K562 (cell line): ENCODE measurements around the gene LAG3. TPM values are rescaled to one million over a fixed set of nuclear protein-coding genes. Genes with fewer than 3 reads are reported as not detected.

Source experiments
- ATAC-seq: fragments of 200-7000 bp; cut with Tn5 transposase; 3 replicates; pipeline ENCODE4 v1.9.1; 2020; ENCODE audit warnings: moderate library complexity
- BruUV-seq: library from RNA; stranded (reverse); fragments of 400-500 nt; replicated peaks from 2 replicates; lab custom pipeline; 2021; lab: Mats Ljungman, UMichigan
- CTCF ChIA-PET: fragments of 300-600 bp; formaldehyde crosslinking; extraction: SDS; loops from one replicate; lab custom pipeline; 2021; ENCODE audit warnings: low intra/inter-chr PET ratio; lab: Yijun Ruan, JAX
- POLR2A ChIA-PET: fragments of 300-600, 350-650 bp; sonication (Branson Sonifier 250); formaldehyde crosslinking; extraction: SDS; loops from one replicate; lab custom pipeline; 2021; ENCODE audit warnings: antibody characterized with exemption, inconsistent platforms; lab: Yijun Ruan, JAX
- DNase-seq, 4 experiments: peaks; one replicate each; pipeline versions ENCODE4 v3.0.0 to v3.0.0-alpha.2; 2011 to 2018; ENCODE audit warnings: low spot score in 3 of 4, mixed read lengths in 3 of 4; ENCODE audit errors: extremely low read depth in 1 of 4
- FAIRE-seq: peaks from 2 replicates; lab custom pipeline; 2011; peaks lifted over from hg19 to GRCh38; lab: Jason Lieb, UNC
- H2AFZ ChIP-seq: 2 replicates; pipeline ENCODE4 v1.6.0; 2011; ENCODE audit warnings: low read depth, low read length, control low read depth, inconsistent platforms
- H3K27ac ChIP-seq: fragments of 200-600 bp; 3 replicates; pipeline ENCODE4 v1.8.0; 2011; ENCODE audit warnings: low read depth, mild to moderate bottlenecking, control low read depth, inconsistent platforms, low read length, moderate library complexity, mixed read lengths; ENCODE audit errors: extremely low read depth
- H3K27me3 ChIP-seq, 2 experiments: fragments of 300-600 bp in 1 of 2; 2 replicates in 1 of 2; 3 replicates in 1 of 2; pipeline versions ENCODE4 v1.6.0 to v1.8.0; 2011; ENCODE audit warnings: inconsistent platforms in 2 of 2, low read length in 2 of 2, mild to moderate bottlenecking in 1 of 2, mixed read lengths in 1 of 2, moderate library complexity in 1 of 2; ENCODE audit not compliant: control insufficient read depth in 2 of 2, insufficient read depth in 2 of 2
- H3K36me3 ChIP-seq: fragments of 300-600 bp; 3 replicates; pipeline ENCODE4 v1.8.0; 2011; ENCODE audit warnings: mild to moderate bottlenecking, low read length, inconsistent platforms; ENCODE audit not compliant: control insufficient read depth, insufficient read depth
- H3K4me1 ChIP-seq, 2 experiments: fragments of 200-600 bp in 1 of 2; replicated peaks in 1 of 2; 2 replicates in 1 of 2; 3 replicates in 1 of 2; pipeline versions ENCODE4 v1.5.1 to v1.8.0; 2011; ENCODE audit warnings: inconsistent platforms in 2 of 2, low read length in 2 of 2, mild to moderate bottlenecking in 1 of 2, mixed read lengths in 1 of 2, moderate library complexity in 1 of 2; ENCODE audit not compliant: control insufficient read depth in 2 of 2, insufficient read depth in 2 of 2
- H3K4me2 ChIP-seq: 2 replicates; pipeline ENCODE4 v1.6.1; 2011; ENCODE audit warnings: low read length, control low read depth, inconsistent platforms, mixed read lengths; ENCODE audit not compliant: insufficient read depth
- H3K4me3 ChIP-seq: fragments of 200-600 bp; sonication (generic), shearing (Covaris generic); 2 replicates; pipeline ENCODE4 v1.5.1; 2016; ENCODE audit warnings: control low read depth, inconsistent platforms
- H3K79me2 ChIP-seq: fragments of 200-600 bp; 3 replicates; pipeline ENCODE4 v1.8.0; 2011; ENCODE audit warnings: low read length, inconsistent platforms; ENCODE audit not compliant: control insufficient read depth, insufficient read depth
- H3K9ac ChIP-seq, 2 experiments: 2 replicates each; pipeline versions ENCODE4 v1.6.0 to v1.6.1; 2011; ENCODE audit warnings: low read depth in 2 of 2, low read length in 2 of 2, control low read depth in 1 of 2, inconsistent platforms in 1 of 2, mild to moderate bottlenecking in 1 of 2, mixed read lengths in 1 of 2; ENCODE audit not compliant: insufficient read depth in 1 of 2
- H3K9me1 ChIP-seq: one replicate; pipeline ENCODE4 v1.6.0; 2011; ENCODE audit warnings: inconsistent platforms, mild to moderate bottlenecking, low read length, moderate library complexity; ENCODE audit not compliant: control insufficient read depth, insufficient read depth
- H3K9me3 ChIP-seq: replicated peaks from 2 replicates; pipeline ENCODE4 v1.5.1; 2011; ENCODE audit warnings: low read depth, low read length, inconsistent platforms; ENCODE audit not compliant: control insufficient read depth, insufficient read depth
- H4K20me1 ChIP-seq: replicated peaks from 2 replicates; pipeline ENCODE4 v1.6.1; 2011; ENCODE audit warnings: low read length, inconsistent platforms, mixed read lengths; ENCODE audit not compliant: control insufficient read depth, insufficient read depth
- FOXP4 ChIP-seq: sonication (generic); formaldehyde crosslinking; IDR thresholded peaks from 2 replicates; pipeline ENCODE4 v1.8.0; 2022; ENCODE audit warnings: mild to moderate bottlenecking, missing genetic modification reagents, borderline replicate concordance
- HSF4 ChIP-seq: fragments of 250-450 bp; sonication (Bioruptor Pico); IDR thresholded peaks from 2 replicates; pipeline ENCODE4 v2.1.2; 2022; ENCODE audit warnings: mild to moderate bottlenecking, moderate library complexity, borderline replicate concordance
- JUND ChIP-seq, 2 experiments: IDR thresholded peaks; 2 replicates in 1 of 2; 3 replicates in 1 of 2; pipeline ENCODE4 v1.6.1; 2011; ENCODE audit warnings: borderline replicate concordance in 2 of 2, low read depth in 2 of 2, low read length in 2 of 2, improper control_type of control experiment in 1 of 2, missing biosample characterization in 1 of 2, missing genetic modification characterization in 1 of 2, missing genetic modification reagents in 1 of 2
- MAFG ChIP-seq: fragments of 450-650 bp; conservative IDR thresholded peaks from 2 replicates; pipeline ENCODE4 v1.6.1; 2016; ENCODE audit warnings: missing genetic modification characterization, missing compliant biosample characterization
- MIER1 ChIP-seq: fragments of 450-650 bp; IDR thresholded peaks from 2 replicates; pipeline ENCODE4 v1.6.1; 2016; ENCODE audit warnings: antibody characterized with exemption, mild to moderate bottlenecking, low read depth
- NFXL1 ChIP-seq: fragments of 450-650 bp; formaldehyde crosslinking; IDR thresholded peaks from 2 replicates; pipeline ENCODE4 v1.4.0; 2021; ENCODE audit warnings: mild to moderate bottlenecking
- ZNF3 ChIP-seq: fragments of 250-450 bp; sonication (Bioruptor Pico); IDR thresholded peaks from 2 replicates; pipeline ENCODE4 v1.5.0; 2021; ENCODE audit warnings: mild to moderate bottlenecking, moderate library complexity
- WGBS: fragments of 100-300 bp; shearing (Covaris generic); methylation state at CpG from one replicate; pipeline ENCODE4 v1.1.6; 2016; ENCODE audit warnings: low coverage, mixed read lengths; ENCODE audit not compliant: insufficient coverage; ENCODE audit errors: missing lambda C conversion rate; 5-methylcytosine and 5-hydroxymethylcytosine counted together
- in situ Hi-C: fragments of 300-500 bp; cut with MboI; formaldehyde crosslinking; loops from 4 replicates; pipeline ENCODE4 v1.15.0; 2018; ENCODE audit warnings: inconsistent platforms, mixed read lengths
- intact Hi-C: fragments of 100-400 bp; cut with micrococcal nuclease; formaldehyde crosslinking; loops from 2 replicates; pipeline ENCODE4 v1.14.2; 2022
- polyA plus RNA-seq, 8 experiments: library from polyadenylated mRNA; depleted of rRNA in 4 of 8; stranded (reverse) in 5 of 8; unstranded in 3 of 8; fragments of >200 nt; fragmentation: Nextera tagmentation in 2 of 8; fragmentation: Illumina TruSeq in 1 of 8; extraction: Ambion mirVana in 2 of 8; extraction: Trizol in 1 of 8; gene quantifications; 2 replicates each; pipeline versions ENCODE4 v1.2.1 to v1.2.3, GENCODE V29; 2011 to 2014; ENCODE audit warnings: inconsistent platforms in 1 of 8, missing spikeins in 1 of 8
- total RNA-seq, 7 experiments: library from RNA; depleted of rRNA in 6 of 7; stranded (reverse); fragments of >200 nt in 6 of 7; fragmentation: Illumina TruSeq in 2 of 7; extraction: Trizol in 2 of 7; gene quantifications; 2 replicates each; pipeline versions ENCODE4 v1.2.1 to v1.2.3, GENCODE V29; 2011 to 2021; ENCODE audit warnings: low replicate concordance in 1 of 7

Gene LAG3
- total and polyA plus RNA-seq, 9 of the 15 experiments (the other 6 are each of a cell fraction or from before 2014, with no cell fraction given) = 0.07 to 0.66 (median 0.09) TPM; not detected in 1

GRCh38 chr12:6778574-6779550 is 6.5 kb downstream of the LAG3 start (continued):
- TF ChIP-seq FOXP4 (CRISPR knock-in tag) = no peak
- no peak for TF ChIP-seq ZNF3 (CRISPR knock-in tag)

- peaks cover 5 to 18% of the 10 kb centered on the region in 2 experiments; a peak in 4 of 5 replicates for H3K4me1 ChIP-seq
Measured at GRCh38 chr12:6779708-6780432, 7.5 kb downstream of the LAG3 start.

More at GRCh38 chr12:6779708-6780432, 7.5 kb downstream of the LAG3 start:
- no peak for DNase-seq
- H3K4me3 ChIP-seq = no peak overlapping the region
- ATAC-seq = no peak
- POLR2A ChIA-PET = interaction anchor here (1.2 kb wide), 1 partner anchor 27 kb away, joined by 3 read pairs; the partner anchor contains the start of gene MLF2
- intact Hi-C loops = loop anchor here (1.0 to 5.0 kb wide), 4 partner anchors 27 to 163 kb away; partner anchors contain the start of genes MLF2 and P3H3
- TF ChIP-seq JUND (IDR thresholded peaks at IDR 0.05; ENCODE audit: borderline replicate concordance, low read depth, low read length) = no peak
- no peak for TF ChIP-seq JUND (tag; IDR thresholded peaks at IDR 0.05; ENCODE audit: borderline replicate concordance, low read depth, low read length)
- TF ChIP-seq MAFG (tag) = no peak
- TF ChIP-seq MIER1 = no peak
- TF ChIP-seq NFXL1 (CRISPR knock-in tag) = no peak
- TF ChIP-seq HSF4 (CRISPR knock-in tag) = no peak
- TF ChIP-seq, all 486 proteins: peak for 0
- CTCF ChIA-PET = interaction anchor here (0.6 to 2.5 kb wide), 4 partner anchors 13 to 64 kb away, joined by 3 to 24 read pairs (median 6); partner anchors contain the start of gene MLF2
- no TSS peak for BruUV-seq
- Histone ChIP-seq H3K9me3 (no peaks in the 10 kb centered on the region), H3K79me2 (no peaks in the 10 kb centered on the region), H3K9ac (no peak overlapping the region; a peak in 1 of 4 replicates), H3K27ac (no peak overlapping the region), H4K20me1 (no peaks in the 10 kb centered on the region), H3K9me1 (no peaks in the 10 kb centered on the region), H3K36me3 (no peaks in the 10 kb centered on the region), H3K4me2 (no peak overlapping the region), H3K27me3 (no peaks in the 10 kb centered on the region), H2AFZ (0 out of 2 replicates have a peak overlapping the region, but pooled peaks have one; percentile 95)
- in situ Hi-C loops = no loop called here
- no peak for FAIRE-seq
- WGBS = 52% methylated on average over 4 of the region's 6 CpGs
